GM19351 (cell line): ENCODE results near the gene MRPS33.
"Not testable (repeated sequence)": the region's sequence is repeated elsewhere in the genome, so short reads cannot be mapped to it uniquely, and the experiment has no call there.

Experiments
- ATAC-seq: cut with Tn5 transposase; IDR thresholded peaks from one replicate; pipeline ENCODE4 v1.9.1; 2021; ENCODE audit warnings: mild to moderate bottlenecking, moderate library complexity; ENCODE audit not compliant: unreplicated experiment

MRPS33 gene

GRCh38 chr7:141014524-141015395 lies at the start of gene MRPS33:
Gene MRPS33, minus strand, starts transcription at chr7:141014952. Its CDS starts 4,319 bp downstream, at chr7:141010633.
- ATAC-seq = peak; percentile 99

- no peak for ATAC-seq
Observed at GRCh38 chr7:141057788-141058187, 43.0 kb upstream of the MRPS33 start.

GRCh38 chr7:141055146-141055545 lies 40.4 kb upstream of the MRPS33 start:
- no peak for ATAC-seq

- no peak for ATAC-seq
Observed at GRCh38 chr7:141053626-141054025, 38.9 kb upstream of the MRPS33 start.

- no peak for ATAC-seq
Observed at GRCh38 chr7:141045842-141046620, 31.3 kb upstream of the MRPS33 start.

GRCh38 chr7:141045126-141045841 lies 30.5 kb upstream of the MRPS33 start:
- ATAC-seq = no peak

- ATAC-seq = no peak
Observed at GRCh38 chr7:141043616-141044015, 28.9 kb upstream of the MRPS33 start.

- ATAC-seq = no peak
Observed at GRCh38 chr7:141042222-141043193, 27.8 kb upstream of the MRPS33 start.

GRCh38 chr7:141039376-141039775 lies 24.6 kb upstream of the MRPS33 start:
- no peak for ATAC-seq

- ATAC-seq = not testable (repeated sequence)
Observed at GRCh38 chr7:141038100-141038499, 23.3 kb upstream of the MRPS33 start.

- ATAC-seq = not testable (repeated sequence)
Observed at GRCh38 chr7:141032539-141033323, 18.0 kb upstream of the MRPS33 start.

- no peak for ATAC-seq
Observed at GRCh38 chr7:141028767-141029166, 14.0 kb upstream of the MRPS33 start.

- ATAC-seq = no peak
Observed at GRCh38 chr7:141027043-141027442, 12.3 kb upstream of the MRPS33 start.

GRCh38 chr7:141024668-141025067 lies 9.9 kb upstream of the MRPS33 start:
- ATAC-seq = no peak

- no peak for ATAC-seq
Observed at GRCh38 chr7:141023295-141023694, 8.5 kb upstream of the MRPS33 start.

GRCh38 chr7:141017555-141017954 lies 2.8 kb upstream of the MRPS33 start:
- ATAC-seq = no peak

GRCh38 chr7:141016349-141016748 lies 1.6 kb upstream of the MRPS33 start:
- ATAC-seq = no peak

- peak; percentile 1 for ATAC-seq
Observed at GRCh38 chr7:141014125-141014523, 628 bp downstream of the MRPS33 start.

- ATAC-seq = no peak
Observed at GRCh38 chr7:141013345-141013715, 1.4 kb downstream of the MRPS33 start.
